Measurements from ENCODE around the gene TOE1. TPM values are rescaled to one million over a fixed set of nuclear protein-coding genes. Genes with fewer than 3 reads are reported as not detected.
A peak's percentile ranks its signal among the peaks of the same experiment; 100 is the strongest.

The TOE1 gene
- total RNA-seq, 1 experiment from 2014 or later = 11.5 TPM

DNA sequence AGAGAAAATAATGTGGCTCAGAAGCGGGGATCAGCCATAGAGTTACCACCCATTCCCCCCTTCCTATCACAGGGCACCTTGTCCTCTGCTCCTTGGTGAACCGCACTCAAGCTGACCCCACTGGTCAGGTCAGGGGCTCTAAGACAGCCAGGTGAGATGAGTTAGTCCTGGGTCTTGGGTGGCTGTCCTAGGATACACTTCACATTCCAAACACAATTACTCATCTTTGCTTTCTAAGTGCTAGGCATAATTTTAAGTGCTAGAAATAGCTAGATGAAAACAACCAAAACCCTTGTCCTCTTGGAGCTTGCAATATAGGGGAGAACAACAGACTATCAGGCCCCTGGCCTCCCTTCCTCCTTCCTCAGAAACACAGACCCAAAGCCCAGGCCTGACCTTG lies 8.1 kb downstream of the TOE1 start:
- peaks cover 2% of the 10 kb centered on the region; the same call in 1 of the 2 replicates for H3K79me2 ChIP-seq (ENCODE audit: insufficient read depth, low read length)
- no peak overlapping the region for H3K4me3 ChIP-seq (replicated peaks in 1 of 2; ENCODE audit: low read depth in 1 of 2, low read length in 2 of 2)
- H3K4me2 ChIP-seq (ENCODE audit: low read length) = peak overlapping the region; percentile 62
- ATAC-seq (peak; percentile 65), DNase-seq (ENCODE audit: low read depth, low spot score) (no peak)
- TF ChIP-seq, protein P1, sequence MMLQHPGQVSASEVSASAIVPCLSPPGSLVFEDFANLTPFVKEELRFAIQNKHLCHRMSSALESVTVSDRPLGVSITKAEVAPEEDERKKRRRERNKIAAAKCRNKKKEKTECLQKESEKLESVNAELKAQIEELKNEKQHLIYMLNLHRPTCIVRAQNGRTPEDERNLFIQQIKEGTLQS (IDR thresholded peaks at IDR 0.05) = no peak
- no peak for TF ChIP-seq EZH2phosphoT487 (IDR thresholded peaks at IDR 0.05; ENCODE audit: borderline replicate concordance)
- TF ChIP-seq, protein P2, sequence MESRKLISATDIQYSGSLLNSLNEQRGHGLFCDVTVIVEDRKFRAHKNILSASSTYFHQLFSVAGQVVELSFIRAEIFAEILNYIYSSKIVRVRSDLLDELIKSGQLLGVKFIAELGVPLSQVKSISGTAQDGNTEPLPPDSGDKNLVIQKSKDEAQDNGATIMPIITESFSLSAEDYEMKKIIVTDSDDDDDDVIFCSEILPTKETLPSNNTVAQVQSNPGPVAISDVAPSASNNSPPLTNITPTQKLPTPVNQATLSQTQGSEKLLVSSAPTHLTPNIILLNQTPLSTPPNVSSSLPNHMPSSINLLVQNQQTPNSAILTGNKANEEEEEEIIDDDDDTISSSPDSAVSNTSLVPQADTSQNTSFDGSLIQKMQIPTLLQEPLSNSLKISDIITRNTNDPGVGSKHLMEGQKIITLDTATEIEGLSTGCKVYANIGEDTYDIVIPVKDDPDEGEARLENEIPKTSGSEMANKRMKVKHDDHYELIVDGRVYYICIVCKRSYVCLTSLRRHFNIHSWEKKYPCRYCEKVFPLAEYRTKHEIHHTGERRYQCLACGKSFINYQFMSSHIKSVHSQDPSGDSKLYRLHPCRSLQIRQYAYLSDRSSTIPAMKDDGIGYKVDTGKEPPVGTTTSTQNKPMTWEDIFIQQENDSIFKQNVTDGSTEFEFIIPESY (IDR thresholded peaks at IDR 0.05; ENCODE audit: extremely low read depth, insufficient replicate concordance, low read length) = no peak
- no peak for TF ChIP-seq JUND (IDR thresholded peaks at IDR 0.05)
- no peak for TF ChIP-seq RAD21 (IDR thresholded peaks at IDR 0.05; ENCODE audit: low read depth)
- TF ChIP-seq FOSL1 (IDR thresholded peaks at IDR 0.05; ENCODE audit: low read depth) = no peak
- TF ChIP-seq, protein P3, sequence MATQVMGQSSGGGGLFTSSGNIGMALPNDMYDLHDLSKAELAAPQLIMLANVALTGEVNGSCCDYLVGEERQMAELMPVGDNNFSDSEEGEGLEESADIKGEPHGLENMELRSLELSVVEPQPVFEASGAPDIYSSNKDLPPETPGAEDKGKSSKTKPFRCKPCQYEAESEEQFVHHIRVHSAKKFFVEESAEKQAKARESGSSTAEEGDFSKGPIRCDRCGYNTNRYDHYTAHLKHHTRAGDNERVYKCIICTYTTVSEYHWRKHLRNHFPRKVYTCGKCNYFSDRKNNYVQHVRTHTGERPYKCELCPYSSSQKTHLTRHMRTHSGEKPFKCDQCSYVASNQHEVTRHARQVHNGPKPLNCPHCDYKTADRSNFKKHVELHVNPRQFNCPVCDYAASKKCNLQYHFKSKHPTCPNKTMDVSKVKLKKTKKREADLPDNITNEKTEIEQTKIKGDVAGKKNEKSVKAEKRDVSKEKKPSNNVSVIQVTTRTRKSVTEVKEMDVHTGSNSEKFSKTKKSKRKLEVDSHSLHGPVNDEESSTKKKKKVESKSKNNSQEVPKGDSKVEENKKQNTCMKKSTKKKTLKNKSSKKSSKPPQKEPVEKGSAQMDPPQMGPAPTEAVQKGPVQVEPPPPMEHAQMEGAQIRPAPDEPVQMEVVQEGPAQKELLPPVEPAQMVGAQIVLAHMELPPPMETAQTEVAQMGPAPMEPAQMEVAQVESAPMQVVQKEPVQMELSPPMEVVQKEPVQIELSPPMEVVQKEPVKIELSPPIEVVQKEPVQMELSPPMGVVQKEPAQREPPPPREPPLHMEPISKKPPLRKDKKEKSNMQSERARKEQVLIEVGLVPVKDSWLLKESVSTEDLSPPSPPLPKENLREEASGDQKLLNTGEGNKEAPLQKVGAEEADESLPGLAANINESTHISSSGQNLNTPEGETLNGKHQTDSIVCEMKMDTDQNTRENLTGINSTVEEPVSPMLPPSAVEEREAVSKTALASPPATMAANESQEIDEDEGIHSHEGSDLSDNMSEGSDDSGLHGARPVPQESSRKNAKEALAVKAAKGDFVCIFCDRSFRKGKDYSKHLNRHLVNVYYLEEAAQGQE (IDR thresholded peaks at IDR 0.05; ENCODE audit: low read depth) = no peak
- TF ChIP-seq POLR2AphosphoS5 (IDR thresholded peaks at IDR 0.05; ENCODE audit: low read depth, low read length) = no peak
- TF ChIP-seq YY1 (IDR thresholded peaks at IDR 0.05; ENCODE audit: extremely low read depth, insufficient replicate concordance, low read depth, low read length) = no peak
- TF ChIP-seq ELF1 (IDR thresholded peaks at IDR 0.05; ENCODE audit: borderline replicate concordance, low read depth) = no peak
- TF ChIP-seq EGR1 (IDR thresholded peaks at IDR 0.05; ENCODE audit: low read depth) = no peak
- no peaks in the 10 kb centered on the region for H3K9me3 ChIP-seq (ENCODE audit: control insufficient read depth in 1 of 2, insufficient read depth in 1 of 2, low read depth in 1 of 2, low read length in 2 of 2)
- peak overlapping the region; percentile 26; the same call in 1 of the 2 replicates for H3K27ac ChIP-seq (ENCODE audit: low read depth, low read length)
- ChIA-PET RAD21 (ENCODE audit: low non-redundant PET in 1 of 2, low total read pairs in 2 of 2, uncharacterized antibody in 2 of 2, unreplicated experiment in 2 of 2) (no interaction called here), CTCF (interaction anchor here (1.0 kb wide), 1 partner anchor 12 kb away, joined by 4 read pairs; no protein-coding TSS in a partner anchor), POLR2A (interaction anchor here (1.0 to 2.1 kb wide), 3 partner anchors 8 to 529 kb away, joined by 4 to 9 read pairs (median 7); partner anchors contain the start of genes MUTYH and TOE1)
- H3K27me3 ChIP-seq (ENCODE audit: insufficient read depth, low read length) = no peaks in the 10 kb centered on the region
- 0 out of 2 replicates have a peak overlapping the region, but pooled peaks have one; percentile 15 for H3K9ac ChIP-seq (ENCODE audit: low read length)
- H2AFZ ChIP-seq (ENCODE audit: low read depth, low read length, poor library complexity, severe bottlenecking) = no peak overlapping the region
- no peaks in the 10 kb centered on the region for H3K9me2 ChIP-seq (ENCODE audit: insufficient read depth)
- H3K4me1 ChIP-seq (ENCODE audit: control insufficient read depth in 1 of 2, insufficient read depth in 2 of 2, low read length in 2 of 2) = peaks cover 16 to 34% of the 10 kb centered on the region in 2 experiments
- intact Hi-C loops (cut with micrococcal nuclease) = no loop called here
- H4K20me1 ChIP-seq (ENCODE audit: insufficient read depth) = no peaks in the 10 kb centered on the region
- no TSS peak for BruUV-seq (replicated peaks)
- peaks cover 8 to 20% of the 10 kb centered on the region in 2 experiments; a peak in 2 of 4 replicates for H3K36me3 ChIP-seq (ENCODE audit: control insufficient read depth in 1 of 2, insufficient read depth in 2 of 2, low read length in 2 of 2)

All from HCT116 (cell line).